Epidermal melanocyte (primary cell): Measurements from ENCODE around the gene ADPRH.
"Not testable (repeated sequence)": the region's sequence is repeated elsewhere in the genome, so short reads cannot be mapped to it uniquely, and the experiment has no call there.

Source experiments
- DNase-seq: peaks from one replicate; pipeline ENCODE4 v3.0.0; 2011; ENCODE audit warnings: low spot score; ENCODE audit not compliant: insufficient read length

ADPRH gene

DNA sequence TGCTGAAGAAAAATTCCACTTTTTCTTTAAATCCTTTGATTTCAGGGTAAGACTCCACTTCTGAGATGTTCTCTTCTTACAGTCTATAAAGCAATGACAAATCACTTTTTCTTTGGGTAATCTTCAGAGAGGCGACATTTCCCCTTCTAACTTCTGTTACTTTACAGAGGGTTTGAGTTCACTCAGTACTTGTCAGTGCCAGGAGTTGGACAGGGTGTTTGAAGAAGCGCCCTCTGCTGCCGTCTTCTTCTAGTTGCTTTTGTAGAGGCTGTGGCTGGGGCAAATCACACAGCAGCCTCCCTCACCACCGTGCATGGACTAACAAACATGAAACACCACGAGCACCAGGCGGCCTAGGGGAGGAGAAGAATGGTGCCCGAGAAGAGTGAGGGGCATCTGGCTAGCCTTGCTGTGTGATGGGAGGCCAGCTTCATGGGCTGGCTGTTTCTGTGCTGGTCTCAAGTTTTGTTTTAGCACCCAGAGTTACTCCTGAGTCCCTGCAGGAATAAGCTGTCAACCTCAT, 19.8 kb upstream of the ADPRH start, which contains the start of gene CD80:
CD80 (minus strand) TSS at position 174 of the 523 bp plus-strand sequence. CDS start 1,886 bp downstream, outside the sequence.
- no peak for DNase-seq

DNA sequence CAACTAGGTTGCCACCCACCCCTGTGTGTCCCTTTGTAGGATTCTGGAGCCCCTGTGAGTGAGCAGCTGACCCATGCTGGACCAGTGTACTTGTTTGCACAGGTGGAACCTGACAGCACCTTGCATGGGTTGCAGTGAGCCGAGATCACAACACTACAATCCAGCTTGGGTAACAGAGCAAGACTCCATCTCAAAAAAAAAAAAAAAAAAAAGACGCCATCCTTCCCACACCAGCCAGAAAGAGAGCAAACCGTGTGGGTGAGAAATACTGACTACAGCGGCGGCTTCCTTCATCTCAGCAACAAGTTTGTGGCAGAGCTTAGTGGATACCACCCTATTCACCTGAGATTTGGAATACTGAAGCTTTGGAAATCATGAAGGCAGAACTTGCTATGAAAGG, 19.1 kb upstream of the ADPRH start:
- DNase-seq: no peak

DNA sequence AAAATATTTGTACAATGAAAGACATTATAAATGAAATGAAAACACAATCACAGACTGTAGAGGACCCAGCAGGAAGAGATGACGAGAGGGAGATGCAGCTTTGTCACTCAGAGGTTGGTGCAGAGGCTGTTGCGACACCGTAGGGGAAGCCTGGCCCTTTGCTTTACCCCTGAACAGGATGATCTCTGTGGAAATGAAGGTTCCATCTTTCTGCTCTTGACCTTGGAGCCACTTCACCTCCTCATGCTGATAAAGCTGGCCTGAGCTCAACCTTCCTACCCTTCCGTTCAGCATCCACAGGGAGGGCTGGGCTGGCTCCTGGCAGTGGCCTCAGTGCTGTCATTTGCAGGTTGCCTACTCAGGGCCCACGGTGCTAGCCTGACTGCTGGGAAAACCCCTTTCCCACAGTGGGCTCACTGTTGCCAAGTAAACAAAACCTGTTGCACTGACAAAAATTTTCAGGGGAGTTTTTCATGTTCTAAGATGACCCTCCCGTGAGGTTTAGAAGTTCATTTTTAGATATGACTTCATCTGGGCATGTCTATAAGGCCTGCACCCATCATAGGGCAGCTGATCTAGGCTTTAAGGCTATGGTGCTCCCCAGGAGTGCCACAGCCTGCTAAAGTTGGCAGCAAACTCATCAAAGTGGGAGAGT, 16.9 kb upstream of the ADPRH start:
- DNase-seq: no peak

DNA sequence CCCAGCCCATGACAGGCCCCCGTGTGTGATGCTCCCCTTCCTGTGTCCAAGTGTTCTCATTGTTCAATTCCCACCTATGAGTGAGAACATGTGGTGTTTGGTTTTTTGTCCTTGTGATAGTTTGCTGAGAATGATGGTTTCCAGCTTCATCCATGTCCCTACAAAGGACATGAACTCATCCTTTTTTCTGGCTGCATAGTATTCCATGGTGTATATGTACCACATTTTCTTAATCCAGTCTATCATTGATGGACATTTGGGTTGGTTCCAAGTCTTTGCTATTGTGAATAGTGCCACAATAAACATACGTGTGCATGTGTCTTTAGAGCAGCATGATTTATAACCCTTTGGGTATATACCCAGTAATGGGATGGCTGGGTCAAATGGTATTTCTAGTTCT, 16.0 kb upstream of the ADPRH start:
- DNase-seq: not testable (repeated sequence)

DNA sequence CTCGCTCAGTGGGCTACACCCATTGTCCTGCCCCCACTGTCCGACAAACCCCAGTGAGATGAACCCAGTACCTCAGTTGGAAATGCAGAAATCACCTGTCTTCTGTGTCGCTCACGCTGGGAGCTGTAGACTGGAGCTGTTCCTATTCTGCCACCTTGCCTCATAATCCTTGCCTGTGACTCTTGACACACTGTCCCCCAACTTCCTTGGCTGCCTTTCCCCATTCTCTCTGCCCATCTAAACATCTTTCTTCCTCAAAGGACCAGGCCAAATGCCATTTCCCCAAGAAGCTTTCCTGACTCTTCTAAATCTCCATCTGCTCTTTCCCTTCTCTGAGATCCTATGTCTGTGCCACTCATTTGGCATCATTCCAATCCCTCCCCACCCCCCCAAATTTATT, 10.1 kb upstream of the ADPRH start:
- no peak for DNase-seq

DNA sequence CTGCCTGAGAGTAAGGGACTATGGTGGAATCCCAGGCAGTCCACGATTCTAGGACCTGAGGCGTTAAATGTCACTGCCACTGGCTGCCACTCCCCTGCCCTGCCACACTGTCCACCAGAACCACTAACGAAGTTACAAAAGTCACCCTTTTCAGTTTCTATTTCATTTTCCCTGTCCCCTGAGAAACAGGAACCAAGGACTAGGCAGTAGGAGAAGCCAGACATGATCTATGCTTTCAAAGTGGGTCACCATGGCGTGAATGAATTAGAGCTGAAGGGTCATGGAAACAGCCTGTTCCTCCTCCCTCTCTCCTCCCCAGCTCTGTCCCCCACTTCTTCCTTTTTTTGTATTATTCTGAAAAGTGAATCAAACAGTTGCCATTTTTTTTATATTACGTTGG, 9.1 kb upstream of the ADPRH start:
- no peak for DNase-seq

DNA sequence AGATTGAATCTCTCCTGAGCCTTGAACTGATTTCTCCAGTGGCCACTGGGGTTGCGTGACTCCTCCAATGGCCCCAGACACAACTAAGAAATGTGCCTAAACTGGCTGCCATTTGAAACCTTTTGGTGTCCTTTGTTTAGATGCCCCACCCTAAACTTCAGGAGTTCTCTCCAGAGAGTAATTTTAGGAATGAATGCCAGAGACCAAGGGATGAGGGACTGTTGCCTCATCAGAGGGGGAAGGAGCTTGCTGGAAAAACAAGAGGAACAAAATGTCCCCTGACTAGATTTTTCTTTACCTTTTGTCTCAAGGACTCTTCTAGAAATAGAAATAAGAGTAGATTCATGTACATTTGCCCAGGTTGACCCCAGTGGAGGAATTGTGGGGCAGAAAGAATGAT, 8.1 kb upstream of the ADPRH start:
- DNase-seq: no peak

DNA sequence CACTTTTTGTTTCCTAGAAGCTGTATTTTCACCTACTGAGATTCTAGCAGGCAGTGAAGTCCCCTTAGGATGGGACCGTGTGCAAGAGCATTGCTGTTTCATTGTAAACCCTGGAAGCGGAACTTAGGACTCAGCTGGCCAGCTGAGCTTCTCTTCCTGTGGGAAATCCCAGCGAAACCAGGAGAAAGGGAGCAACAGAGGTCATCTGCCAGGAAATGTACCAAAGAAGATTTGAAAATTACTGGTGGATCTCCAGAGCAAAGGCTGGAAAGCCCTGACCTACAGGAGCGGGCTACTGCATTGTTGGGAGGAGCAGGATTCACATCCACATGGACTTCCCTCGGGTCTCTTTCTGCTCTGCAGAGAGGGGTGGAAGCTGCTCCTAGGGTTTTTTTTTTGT, 7.6 kb upstream of the ADPRH start:
- DNase-seq: no peak

DNA sequence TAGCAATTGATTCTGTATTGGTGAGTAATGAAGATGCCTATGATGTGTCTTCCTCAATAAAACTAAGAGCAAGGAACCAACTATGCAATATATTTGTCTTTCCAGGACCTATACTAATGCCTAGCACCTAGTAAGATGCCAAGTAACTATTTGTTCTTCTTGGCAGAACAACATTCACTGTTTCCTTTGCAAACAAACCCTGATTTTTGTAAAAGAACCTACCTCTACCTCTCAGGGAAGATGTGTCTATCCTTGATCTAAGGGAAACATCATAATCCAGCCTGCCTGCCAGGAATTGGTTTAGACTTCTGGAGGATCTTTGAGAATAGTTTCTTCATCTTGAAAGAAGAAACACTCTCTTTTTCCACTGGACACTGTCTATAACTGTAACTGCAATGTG, 3.8 kb upstream of the ADPRH start:
- DNase-seq: no peak

DNA sequence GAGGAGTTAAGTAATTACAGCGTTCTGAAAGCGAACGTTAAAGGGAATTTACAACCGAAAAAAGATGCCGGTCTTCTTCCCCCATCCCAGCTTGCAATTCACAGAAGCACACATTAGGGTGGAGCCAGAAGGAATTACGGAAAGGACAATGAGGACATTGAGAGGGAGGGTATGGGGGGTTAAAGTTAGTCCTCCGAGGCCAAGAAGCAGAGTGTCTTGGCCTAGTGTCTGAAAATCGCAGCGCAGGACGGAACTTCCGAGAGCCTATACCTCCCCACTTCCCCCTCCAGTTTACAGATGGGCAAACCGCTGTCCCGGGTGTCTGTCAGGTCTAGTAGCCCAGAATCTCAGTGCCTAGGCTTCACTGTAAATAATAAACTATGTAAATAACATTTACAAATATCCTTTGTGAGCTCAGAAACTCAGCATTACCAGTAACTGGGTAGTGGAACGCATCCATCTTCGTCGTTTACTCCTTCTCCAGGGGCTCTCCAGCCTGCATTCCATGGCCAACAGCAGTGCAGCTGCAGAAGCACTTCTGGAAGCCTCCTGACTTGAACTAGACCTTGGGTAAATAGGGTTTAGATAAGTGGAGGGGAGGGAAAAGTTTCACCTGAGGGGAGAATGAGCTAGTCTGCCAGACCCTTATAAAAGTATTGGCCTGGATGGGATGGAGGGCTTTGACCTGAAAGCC, 922 bp downstream of the ADPRH start:
- DNase-seq: peak; percentile 39

DNA sequence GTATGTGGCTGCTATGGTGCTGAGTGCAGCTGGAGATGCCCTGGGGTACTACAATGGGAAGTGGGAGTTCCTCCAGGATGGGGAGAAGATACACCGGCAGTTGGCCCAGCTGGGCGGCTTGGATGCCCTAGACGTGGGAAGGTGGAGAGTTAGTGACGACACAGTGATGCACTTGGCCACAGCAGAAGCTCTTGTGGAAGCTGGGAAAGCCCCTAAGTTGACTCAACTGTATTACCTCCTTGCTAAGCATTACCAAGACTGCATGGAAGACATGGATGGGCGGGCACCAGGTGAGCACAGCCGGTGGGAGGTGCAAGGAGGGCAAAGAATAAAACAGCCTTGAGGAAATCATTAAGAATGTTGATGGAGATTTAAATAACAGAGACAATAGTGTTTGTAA, 2.9 kb downstream of the ADPRH start:
- DNase-seq: no peak

DNA sequence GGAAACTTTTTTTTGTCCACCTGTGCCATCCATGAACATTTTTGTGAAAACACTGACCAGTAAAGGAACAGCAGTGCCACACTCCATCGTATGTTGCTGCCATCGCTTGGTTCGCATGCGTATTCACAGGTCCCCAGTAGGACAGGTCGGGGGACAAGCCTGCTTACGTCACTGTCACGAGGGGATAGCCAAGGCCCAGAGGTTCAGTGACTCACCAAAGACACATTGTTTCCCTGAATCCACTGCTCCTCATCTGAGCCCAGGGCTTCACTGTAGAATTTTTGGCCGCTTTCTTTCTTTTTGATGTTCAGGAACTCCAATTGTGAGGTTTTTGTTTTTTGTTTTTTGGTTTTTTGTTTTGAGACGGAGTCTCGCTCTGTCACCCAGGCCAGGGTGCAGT, 5.9 kb downstream of the ADPRH start:
- no peak for DNase-seq

DNA sequence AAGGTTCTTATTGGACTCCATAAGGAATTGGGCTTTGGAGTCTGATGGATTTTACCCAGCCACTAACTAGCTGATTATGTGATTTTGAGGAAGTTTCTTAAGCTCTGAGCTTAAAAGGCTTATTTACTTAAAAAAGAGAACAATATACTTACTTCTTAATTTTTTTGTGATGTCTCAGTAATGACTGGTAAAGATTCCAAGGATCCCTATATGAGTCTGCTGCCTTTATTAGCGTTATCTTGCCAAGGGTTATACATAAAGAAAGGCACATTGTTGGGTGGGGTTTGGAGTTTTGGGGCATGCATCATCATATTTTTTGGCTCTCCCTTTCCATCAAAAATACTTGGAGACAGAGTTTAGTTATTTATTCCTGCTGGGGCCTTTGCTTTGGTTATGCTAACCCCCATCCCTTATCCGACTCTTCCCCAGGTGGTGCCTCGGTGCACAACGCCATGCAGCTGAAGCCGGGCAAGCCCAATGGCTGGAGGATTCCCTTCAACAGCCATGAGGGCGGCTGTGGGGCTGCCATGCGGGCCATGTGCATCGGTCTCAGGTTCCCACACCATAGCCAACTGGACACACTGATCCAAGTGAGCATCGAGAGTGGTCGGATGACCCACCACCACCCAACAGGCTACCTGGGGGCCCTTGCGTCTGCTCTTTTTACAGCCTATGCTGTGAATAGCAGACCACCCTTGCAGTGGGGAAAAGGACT, 6.7 kb downstream of the ADPRH start:
- DNase-seq: no peak

DNA sequence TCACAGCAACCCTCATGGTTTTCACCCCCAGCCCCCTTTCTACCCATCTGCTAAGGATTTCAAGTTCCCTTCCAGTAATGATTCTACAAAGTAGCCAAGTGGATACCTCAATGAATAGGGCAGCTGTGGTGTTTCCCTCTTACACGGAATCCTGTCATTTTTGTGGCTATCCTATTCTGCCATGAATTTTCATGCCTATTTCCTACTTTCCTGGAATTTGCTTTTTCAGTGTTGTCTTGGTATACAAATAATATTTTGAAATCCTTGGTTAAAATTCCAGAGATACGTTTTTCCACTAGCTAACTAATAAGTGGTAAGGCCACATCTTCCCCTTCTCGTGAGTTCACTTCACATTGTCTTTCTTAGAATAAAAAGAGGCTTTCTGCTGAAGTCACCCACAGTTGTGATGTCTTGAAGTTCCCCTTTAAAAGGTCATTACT, 7.5 kb downstream of the ADPRH start:
- no peak for DNase-seq

DNA sequence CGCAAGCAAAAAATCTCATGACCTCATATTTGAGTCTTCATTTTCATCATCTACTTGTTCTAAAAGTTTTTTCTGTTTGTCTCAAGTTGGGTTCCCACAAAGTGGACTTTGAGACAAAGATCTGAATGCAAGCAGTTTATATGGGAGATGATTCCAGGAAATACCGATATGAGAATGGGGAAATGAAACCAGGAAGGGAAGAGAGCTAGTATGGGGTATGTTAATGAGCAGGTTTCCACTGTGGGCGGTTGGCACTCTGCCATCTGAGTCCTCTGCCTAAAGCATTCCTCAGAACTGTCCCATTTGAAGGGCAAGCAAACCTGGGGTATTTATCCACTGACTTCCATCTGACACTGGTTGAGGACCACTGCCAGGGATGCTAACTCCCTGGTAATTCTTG, 8.8 kb downstream of the ADPRH start:
- DNase-seq: no peak

DNA sequence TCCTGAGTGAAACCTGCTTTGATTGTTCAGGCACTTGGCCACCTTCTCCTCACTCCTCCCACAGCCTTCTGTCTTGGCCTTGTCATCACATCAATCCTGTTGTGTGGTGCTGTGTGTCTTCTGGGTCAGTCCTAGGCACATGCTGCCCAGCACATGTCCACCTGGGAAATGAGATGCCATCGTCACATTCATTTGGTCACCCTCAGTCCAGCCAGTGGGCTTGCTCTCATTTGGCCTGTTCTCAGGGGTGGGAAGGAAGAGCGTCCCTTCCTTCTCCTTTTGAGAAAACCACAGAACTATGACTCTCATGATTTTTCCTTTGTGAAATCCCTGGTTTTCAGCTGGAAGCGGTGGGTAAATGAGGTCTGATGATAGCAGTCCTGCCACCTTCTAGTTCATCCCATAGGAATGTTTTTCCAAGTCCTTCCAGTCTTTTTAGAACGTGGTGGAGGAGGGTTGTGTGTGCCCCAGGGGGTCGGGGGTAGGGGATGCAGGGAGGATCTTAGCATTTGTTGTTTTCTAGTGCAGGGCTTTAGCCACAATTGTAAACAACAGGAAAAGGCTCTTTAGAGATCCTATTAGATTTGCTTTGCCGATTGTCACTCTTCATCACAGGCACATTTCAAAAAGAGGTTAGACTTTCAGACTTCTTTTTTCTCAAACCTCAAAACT, 9.9 kb downstream of the ADPRH start:
- DNase-seq: no peak

DNA sequence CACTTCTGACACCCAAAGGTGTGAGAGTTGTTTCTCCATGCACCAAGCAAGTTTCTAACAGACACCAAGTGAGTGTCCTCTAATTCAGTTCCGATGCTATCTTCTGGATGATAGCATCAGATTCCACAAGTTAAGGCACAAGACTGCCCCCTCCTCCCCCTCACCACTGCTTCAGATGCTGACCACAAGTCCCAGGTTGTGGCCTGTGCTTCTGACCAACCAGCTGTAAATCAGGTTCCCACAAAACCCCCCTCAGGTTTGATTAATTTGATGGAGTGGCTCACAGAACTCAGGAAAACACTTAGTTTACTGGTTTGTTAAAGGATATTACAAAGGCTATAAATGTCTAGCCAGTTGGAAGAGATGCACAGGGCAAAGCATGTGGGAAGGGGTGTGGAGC, 11.4 kb downstream of the ADPRH start:
- no peak for DNase-seq

DNA sequence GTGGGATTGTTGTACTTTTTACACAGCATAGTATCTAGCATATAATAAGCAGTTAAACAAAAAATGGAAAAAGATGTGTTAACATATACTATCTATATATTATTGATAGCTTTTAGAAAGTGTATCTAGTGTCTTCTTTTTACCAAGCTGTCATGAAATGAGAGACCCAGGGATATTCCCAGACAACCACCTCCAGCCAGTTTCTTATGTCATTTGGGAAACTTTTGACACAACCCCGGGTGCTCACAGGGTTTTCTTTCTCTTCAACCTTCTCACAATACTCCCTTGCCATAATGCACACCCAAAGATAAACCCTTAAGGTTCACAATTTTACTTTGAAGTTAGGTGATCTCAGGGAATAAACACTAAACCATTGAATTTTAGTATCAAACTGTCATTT, 13.6 kb downstream of the ADPRH start:
- DNase-seq: no peak

DNA sequence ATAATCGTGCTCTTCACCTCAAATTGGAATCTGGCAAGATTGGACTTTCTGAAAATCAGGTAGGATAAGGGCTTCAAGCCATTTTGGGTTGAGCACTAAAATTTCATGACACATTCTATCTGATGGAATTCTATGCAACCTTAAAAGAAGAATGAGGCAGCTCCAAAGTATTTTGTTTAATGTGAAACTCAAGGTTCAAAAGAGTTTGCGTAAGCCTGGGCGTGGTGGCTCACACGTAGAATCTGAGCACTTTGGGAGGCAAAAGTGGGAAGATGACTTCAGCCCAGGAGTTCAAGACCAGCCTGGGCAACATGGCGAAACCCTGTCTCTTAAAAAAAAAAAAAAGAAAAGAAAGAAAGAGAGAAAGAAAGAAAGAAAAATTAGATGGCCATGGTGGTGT, 14.8 kb downstream of the ADPRH start:
- no peak for DNase-seq

DNA sequence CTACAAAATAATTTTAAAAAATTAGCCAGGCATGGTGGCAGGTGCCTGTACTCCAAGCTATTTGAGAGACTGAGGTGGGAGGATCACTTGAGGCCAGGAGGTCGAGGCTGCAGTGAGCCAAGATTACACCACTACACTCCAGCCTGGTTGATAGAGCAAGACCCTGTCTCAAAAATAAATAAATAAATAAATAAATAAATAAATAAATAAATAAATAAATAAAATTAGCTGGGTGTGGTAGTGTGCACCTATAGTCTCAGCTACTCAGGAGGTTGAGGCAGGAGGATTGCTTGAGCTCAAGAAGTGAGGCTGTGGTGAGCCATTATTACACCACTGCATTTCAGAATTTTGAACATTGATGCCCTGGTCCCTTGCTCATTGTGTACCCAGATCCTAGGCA, 15.6 kb downstream of the ADPRH start:
- not testable (repeated sequence) for DNase-seq

DNA sequence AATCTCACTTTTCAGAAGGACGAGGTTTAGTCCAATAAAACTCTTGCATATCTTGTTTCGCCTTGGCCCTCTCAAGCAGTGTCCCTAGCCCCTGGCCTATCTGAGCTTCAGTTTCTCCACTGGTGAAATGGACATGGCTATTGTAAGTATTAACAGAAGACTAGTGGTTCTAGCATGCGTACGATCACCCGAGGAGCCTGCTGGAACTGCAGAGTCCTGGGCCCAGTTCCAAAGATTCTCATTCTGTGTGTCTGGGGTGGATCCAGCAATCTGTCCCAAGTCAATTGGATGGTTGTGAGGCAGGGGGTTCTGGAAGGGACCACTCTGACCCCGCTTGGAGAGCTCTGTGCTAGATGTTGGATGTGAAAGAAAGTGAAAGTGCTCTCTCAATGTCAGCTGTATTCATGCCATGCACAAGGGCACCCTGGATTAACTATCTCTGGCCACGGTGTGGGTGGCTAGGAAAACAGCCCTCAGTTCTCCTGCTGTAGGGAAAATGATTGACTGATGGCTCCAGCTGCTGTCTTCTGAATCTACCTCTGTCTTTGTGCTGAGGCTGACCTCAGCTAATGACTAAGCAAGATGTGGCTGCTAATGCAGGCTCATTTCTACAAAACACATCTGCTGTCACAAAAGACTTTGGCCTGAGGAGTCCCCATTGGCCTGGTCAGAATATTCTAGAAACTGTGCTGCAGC, 16.5 kb downstream of the ADPRH start:
- no peak for DNase-seq
